HTR-8/SVneo (cell line): ENCODE measurements around the gene KIF13A.
"Not testable (repeated sequence)": the region's sequence is repeated elsewhere in the genome, so short reads cannot be mapped to it uniquely, and the experiment has no call there.

Experiments
- DNase-seq: peaks from one replicate; pipeline ENCODE4 v3.0.0; 2011; ENCODE audit warnings: low spot score, mixed read lengths; ENCODE audit not compliant: insufficient read length
- FAIRE-seq: peaks from 2 replicates; lab custom pipeline; 2011; peaks lifted over from hg19 to GRCh38; lab: Jason Lieb, UNC

The KIF13A gene

GRCh38 chr6:17987447-17987696 lies at the start of gene KIF13A:
Gene KIF13A, minus strand, starts transcription at chr6:17987635. Its CDS starts 172 bp downstream, at chr6:17987463.
- DNase-seq, result no peak
- FAIRE-seq, result no peak

GRCh38 chr6:18036781-18037180 lies 49.3 kb upstream of the KIF13A start:
- FAIRE-seq, result no peak

GRCh38 chr6:18035330-18035854 lies 48.0 kb upstream of the KIF13A start:
- no peak for DNase-seq
- no peak for FAIRE-seq

More at GRCh38 chr6:18036781-18037180, 49.3 kb upstream of the KIF13A start:
- no peak for DNase-seq

- DNase-seq (no peak), FAIRE-seq (no peak)
These were observed 47.4 kb upstream of the KIF13A start for GRCh38 chr6:18034798-18035202.

GRCh38 chr6:18031680-18032256 lies 44.3 kb upstream of the KIF13A start:
- FAIRE-seq, result no peak
- DNase-seq, result no peak

GRCh38 chr6:18031189-18031588 lies 43.8 kb upstream of the KIF13A start:
- no peak for FAIRE-seq
- no peak for DNase-seq

DNA sequence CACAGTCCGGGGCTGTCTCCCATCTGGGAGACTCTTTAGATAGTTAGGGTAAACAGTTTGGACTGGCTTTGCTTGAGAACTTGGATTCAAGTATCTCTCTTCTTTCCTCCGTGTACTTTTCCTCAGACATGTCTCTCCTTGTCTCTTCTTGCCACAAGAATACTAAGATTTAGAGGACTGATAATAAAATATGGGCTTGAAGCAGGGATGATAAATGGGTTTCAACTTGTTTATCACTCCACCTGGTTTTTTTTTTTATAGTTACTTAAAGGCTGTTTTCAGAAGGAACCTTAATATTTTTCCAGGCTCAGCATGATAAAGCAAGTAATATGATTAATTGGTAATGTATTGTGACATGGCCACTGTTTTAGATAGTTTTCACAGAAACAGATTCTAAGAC lies 40.9 kb upstream of the KIF13A start:
- FAIRE-seq, result no peak
- no peak for DNase-seq

DNA sequence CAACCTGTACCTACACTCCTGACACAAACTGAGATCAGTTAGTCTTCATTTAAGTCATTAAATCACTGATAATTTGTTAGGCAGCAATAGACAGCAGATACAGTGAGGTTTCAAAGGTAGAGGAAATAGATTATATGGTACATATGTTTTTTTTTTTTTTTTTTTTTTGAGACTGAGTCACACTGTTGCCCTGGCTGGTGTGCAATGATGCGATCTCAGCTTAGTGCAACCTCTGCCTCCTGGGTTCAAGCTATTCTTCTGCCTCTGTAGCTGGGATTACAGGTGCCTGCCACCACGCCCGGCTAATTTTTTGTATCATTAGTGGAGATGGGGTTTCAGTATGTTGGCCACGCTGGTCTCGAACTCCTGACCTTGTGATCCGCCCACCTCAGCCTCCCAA lies 38.2 kb upstream of the KIF13A start:
- no peak for FAIRE-seq
- no peak for DNase-seq

DNA sequence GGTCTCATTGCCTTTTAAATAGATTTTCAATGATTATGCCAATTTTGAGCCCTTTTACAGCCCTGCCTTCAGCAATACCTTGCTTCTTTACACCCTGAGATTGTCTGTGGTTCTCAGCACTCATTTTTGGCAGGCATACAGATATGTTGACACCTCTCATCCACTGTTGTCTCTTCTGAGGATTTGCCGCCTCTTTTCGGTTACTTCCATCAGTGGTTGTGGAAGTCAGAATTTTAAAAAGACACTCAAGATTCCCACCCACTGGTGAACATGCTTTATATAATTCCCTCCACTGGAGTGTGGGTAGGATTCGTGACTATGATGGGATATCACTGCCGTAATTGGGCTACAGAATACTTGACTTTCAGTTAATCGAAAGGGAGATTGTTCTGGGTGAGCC lies 37.4 kb upstream of the KIF13A start:
- DNase-seq, result no peak
- FAIRE-seq, result no peak

DNA sequence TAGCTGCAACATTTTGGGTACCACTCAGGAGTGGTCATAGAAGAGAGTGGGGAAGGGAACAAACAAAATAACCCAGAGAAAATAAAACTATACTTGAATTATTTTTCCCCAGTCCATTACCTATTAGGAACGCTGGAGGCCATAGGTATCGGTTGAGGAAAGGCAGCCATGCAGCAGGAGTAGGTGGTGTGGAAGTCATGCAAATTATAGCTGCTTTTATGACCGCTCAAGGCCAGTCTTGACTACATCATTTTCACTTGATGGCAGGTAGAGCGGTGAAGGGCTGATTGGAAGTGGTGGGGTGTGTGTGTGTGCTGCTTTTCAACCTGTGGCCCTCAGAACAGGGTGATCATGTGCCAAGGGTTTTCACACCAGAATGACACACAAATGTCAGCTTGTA lies 36.5 kb upstream of the KIF13A start:
- no peak for FAIRE-seq
- no peak for DNase-seq

GRCh38 chr6:18022398-18023231 lies 35.2 kb upstream of the KIF13A start:
- DNase-seq, result peak; percentile 68
- FAIRE-seq, result peak; percentile 76

DNA sequence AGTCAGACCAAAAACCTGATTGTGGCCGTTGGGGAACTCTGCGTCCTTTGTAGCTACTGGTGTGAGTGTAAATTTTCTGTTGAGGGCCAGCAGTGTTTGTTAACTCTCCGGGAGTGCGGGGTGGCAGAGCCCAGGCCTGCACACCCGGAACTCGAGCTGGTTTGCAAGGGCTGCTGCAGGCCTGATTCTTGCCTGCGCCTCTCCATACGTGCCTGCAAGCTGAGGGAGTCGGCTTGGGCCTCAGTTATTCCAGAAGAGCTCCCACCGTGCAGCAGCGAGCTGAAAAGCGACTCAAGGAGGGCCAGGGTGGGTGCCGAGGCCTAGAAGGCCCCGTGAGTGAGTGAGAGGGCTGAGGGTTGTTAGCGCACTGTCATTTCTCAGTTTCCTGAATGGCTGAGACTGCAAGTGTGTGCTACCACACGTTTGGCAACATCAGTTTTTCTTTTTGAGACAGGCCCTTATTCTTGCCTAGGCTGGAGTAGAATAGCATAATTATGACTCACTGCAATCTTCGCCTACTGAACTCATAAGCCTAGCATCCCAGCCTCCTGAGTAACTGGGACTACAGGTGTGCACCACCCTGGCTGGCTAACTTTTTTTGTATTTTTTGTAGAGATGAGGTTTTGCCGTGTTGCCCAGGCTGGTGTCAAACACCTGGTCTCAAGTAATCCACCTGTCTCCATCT lies 33.9 kb upstream of the KIF13A start:
- DNase-seq (no peak), FAIRE-seq (peak; percentile 4)

GRCh38 chr6:18020545-18020944 lies 33.1 kb upstream of the KIF13A start:
- not testable (repeated sequence) for DNase-seq, FAIRE-seq

DNA sequence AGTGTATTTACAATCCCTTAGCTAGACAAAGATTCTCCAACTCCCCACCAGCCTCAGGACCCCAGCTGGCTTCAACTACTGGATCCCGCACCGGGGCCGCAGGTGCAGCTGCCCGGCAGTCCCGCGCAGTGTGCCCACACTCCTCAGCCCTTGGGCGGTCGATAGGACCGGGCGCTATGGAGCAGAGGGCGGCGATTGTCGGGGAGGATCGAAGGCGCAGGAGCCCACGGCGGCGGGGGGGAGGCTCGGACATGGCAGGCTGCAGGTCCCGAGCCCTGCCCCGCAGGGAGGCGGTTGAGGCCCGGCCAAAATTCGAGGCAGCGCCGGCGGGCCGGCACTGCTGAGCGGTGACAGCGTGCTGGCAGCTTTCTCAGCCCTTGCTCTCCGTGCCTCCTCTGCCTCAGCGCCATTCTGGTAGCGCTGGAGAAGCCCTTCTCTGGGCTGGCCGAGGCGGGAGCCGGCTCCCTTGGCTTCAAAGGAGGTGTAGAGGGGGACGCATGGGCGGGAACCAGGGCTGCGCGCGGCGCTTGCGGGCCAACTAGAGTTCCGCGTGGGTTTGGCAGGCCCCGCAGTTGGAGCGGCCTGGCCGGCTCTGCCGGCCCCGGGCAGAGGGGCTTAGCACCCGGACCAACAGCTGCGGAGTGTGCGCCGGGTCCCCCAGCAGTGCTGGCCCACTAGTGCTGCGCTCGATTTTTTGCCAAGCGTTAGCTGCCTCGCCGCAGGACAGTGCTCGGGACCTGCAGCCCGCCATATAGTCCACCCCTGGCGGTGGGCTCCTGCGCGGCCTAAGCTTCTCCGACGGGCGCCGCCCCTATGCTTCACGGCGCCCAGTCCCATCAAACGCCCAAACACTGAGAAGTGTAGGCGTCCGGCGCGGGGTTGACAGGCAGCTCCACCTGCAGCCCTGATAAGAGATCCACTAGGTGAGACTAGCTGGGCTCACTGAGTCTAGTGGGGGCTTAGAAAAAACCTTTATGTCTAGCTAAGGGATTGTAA lies 32.4 kb upstream of the KIF13A start:
- FAIRE-seq, result no peak

GRCh38 chr6:18019133-18019532 lies 31.7 kb upstream of the KIF13A start:
- not testable (repeated sequence) for FAIRE-seq, DNase-seq

More for the DNA sequence above, 32.4 kb upstream of the KIF13A start:
- no peak for DNase-seq

DNA sequence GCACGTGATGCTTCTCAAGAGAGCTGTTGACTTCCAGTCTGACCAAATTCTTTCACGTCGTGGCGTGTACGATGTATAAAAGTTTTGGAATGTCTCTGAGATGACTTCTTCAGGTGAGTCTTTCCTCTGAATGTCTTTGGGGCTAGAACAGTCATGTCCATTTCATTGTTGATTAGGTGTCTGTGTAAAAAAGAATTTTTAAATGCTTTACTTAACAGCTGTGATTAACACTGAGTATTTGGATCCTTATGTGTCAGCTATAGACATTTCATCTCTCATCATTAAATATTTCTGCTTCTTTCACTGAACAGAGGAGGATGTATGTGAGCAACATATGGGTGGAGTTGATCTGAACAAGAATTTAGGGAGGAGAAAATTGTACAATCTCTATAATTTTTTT lies 29.3 kb upstream of the KIF13A start:
- FAIRE-seq, result no peak

GRCh38 chr6:18016133-18016532 lies 28.7 kb upstream of the KIF13A start:
- FAIRE-seq, result peak; percentile 9
- DNase-seq, result no peak

More for the DNA sequence above, 29.3 kb upstream of the KIF13A start:
- no peak for DNase-seq

DNA sequence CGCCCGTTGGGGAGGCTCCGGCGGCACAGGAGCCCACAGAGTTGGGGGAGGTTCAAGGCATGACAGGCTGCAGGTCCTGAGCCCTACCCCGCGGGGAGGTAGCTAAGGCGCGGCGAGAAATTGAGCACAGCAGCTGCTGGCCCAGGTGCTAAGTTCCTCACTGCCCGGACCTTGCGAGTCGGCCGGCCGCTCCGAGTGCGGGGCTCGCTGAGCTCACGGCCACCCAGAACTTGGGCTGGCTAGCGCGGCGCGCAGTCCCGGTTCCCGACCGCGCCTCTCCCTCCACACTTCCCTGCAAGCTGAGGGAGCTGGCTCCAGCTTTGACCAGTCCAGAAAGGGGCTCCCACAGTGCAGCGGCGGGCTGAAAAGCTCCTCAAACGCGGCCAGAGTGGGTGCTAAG lies 23.9 kb upstream of the KIF13A start:
- FAIRE-seq (no peak), DNase-seq (no peak)

DNA sequence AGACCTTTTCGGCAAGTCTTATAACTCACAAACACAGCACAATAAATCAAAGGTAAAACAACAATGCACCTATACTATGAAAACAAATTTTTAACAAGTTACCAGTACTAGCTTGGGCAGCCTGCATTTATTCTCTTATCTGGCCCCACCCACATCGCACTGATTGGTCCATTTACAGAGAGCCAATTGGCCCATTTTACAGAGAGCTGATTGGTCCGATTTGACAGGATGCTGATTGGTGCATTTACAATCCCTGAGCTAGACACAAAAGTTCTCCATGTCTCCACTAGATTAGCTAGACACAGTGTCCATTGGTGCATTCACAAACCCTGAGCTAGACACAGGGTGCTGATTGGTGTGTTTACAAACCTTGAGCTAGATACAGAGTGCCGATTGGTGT lies 23.1 kb upstream of the KIF13A start:
- not testable (repeated sequence) for FAIRE-seq, DNase-seq
